Kidney (tissue), 14 donors: ENCODE results near the gene LIN52. TPM values are rescaled to one million over a fixed set of nuclear protein-coding genes. Genes with fewer than 3 reads are reported as not detected.

ENCODE experiments used
- DNase-seq, 5 donors: peaks; one replicate each; pipeline ENCODE4 v3.0.0-alpha.2; 2013 to 2020
- FAIRE-seq: peaks from 2 replicates; lab custom pipeline; 2012; peaks lifted over from hg19 to GRCh38; lab: Jason Lieb, UNC
- H3K27ac ChIP-seq, 2 donors: one replicate each; pipeline ENCODE4 v1.7.0; 2013; ENCODE audit warnings: low read depth in 2 of 2, low read length in 2 of 2, inconsistent platforms in 1 of 2
- H3K27me3 ChIP-seq: one replicate; pipeline ENCODE4 v1.7.1; 2013; ENCODE audit warnings: low read length, inconsistent platforms; ENCODE audit not compliant: control insufficient read depth, insufficient read depth
- H3K36me3 ChIP-seq, 3 donors: one replicate each; pipeline versions ENCODE4 v1.7.0 to v1.7.1; 2013; ENCODE audit warnings: low read length in 3 of 3, control low read depth in 1 of 3, inconsistent platforms in 1 of 3; ENCODE audit not compliant: insufficient read depth in 3 of 3, control insufficient read depth in 2 of 3
- H3K4me1 ChIP-seq, 3 donors: one replicate each; pipeline versions ENCODE4 v1.7.0 to v1.7.1; 2013; ENCODE audit warnings: low read length in 3 of 3, inconsistent platforms in 1 of 3, low read depth in 1 of 3; ENCODE audit not compliant: control insufficient read depth in 2 of 3, insufficient read depth in 2 of 3
- H3K4me3 ChIP-seq, 3 donors: one replicate each; pipeline versions ENCODE4 v1.7.0 to v1.8.1; 2013; ENCODE audit warnings: low read length in 3 of 3, control low read depth in 1 of 3, inconsistent platforms in 1 of 3
- H3K9ac ChIP-seq, 3 donors: one replicate each; pipeline versions ENCODE4 v1.7.0 to v1.7.1; 2013; ENCODE audit warnings: low read length in 3 of 3, control low read depth in 1 of 3, inconsistent platforms in 1 of 3
- H3K9me3 ChIP-seq, 3 donors: one replicate each; pipeline versions ENCODE4 v1.7.0 to v1.7.1; 2013; ENCODE audit warnings: low read length in 3 of 3, control low read depth in 1 of 3, inconsistent platforms in 1 of 3; ENCODE audit not compliant: control insufficient read depth in 2 of 3, insufficient read depth in 1 of 3
- CTCF ChIP-seq: IDR thresholded peaks from 3 replicates; pipeline ENCODE4 v1.5.1; 2012; ENCODE audit warnings: mild to moderate bottlenecking, moderate library complexity, borderline replicate concordance; ENCODE audit not compliant: insufficient read depth; ENCODE audit errors: extremely low read depth
- intact Hi-C: fragments of 100-400 bp; cut with DNase I; formaldehyde crosslinking; loops from one replicate; pipeline ENCODE4 v1.11.1; 2022
- polyA plus RNA-seq: library from polyadenylated mRNA; stranded (reverse); fragments of 350-450 nt; fragmentation: Illumina TruSeq; extraction: RNeasy Lipid Tissue Mini Kit (QIAGEN cat#74804); gene quantifications from one replicate; pipeline ENCODE4 v1.2.3, GENCODE V29; 2014; ENCODE audit warnings: low read depth, low replicate concordance; ENCODE audit not compliant: insufficient read depth
- total RNA-seq: library from RNA; stranded (reverse); fragmentation: NEBNext Ultra II Directional; extraction: Animal tissue kit (Norgen Biotek cat#: 25700); gene quantifications from one replicate; pipeline ENCODE4 v1.2.1, GENCODE V29; 2021
- donor health status: control.
- donor health status: control.
- donor health status: control.
- donor health status: control.
- donor health status: control.
- donor health status: DM: yes; HTN: yes; CAD: no.
- donor health status: Normal renal cell carcinoma (clear cell type).

The LIN52 gene
- total and polyA plus RNA-seq, 2 donors from 2014 or later: 8.5 to 13.3 TPM

GRCh38 chr14:74207943-74208342 lies 123.2 kb downstream of the LIN52 start:
- H3K4me1 ChIP-seq: no peaks in the 10 kb centered on the region
- H3K4me3 ChIP-seq: no peak overlapping the region
- H3K9ac ChIP-seq: no peak overlapping the region
- DNase-seq (no peak), FAIRE-seq (no peak)
- H3K27ac ChIP-seq: no peak overlapping the region
- TF ChIP-seq CTCF: no peak
- H3K27me3 ChIP-seq: no peaks in the 10 kb centered on the region
- intact Hi-C loops: no loop called here
- H3K9me3 ChIP-seq: no peaks in the 10 kb centered on the region
- peaks cover 0 to 5% (median 5%) of the 10 kb centered on the region in 3 donors for H3K36me3 ChIP-seq

GRCh38 chr14:74208642-74209041 lies 123.9 kb downstream of the LIN52 start:
- FAIRE-seq: no peak
- no peak for TF ChIP-seq CTCF
- no peak overlapping the region for H3K27ac ChIP-seq
- DNase-seq: no peak
- H3K27me3 ChIP-seq: no peaks in the 10 kb centered on the region
- intact Hi-C loops: no loop called here
- H3K4me1 ChIP-seq: no peaks in the 10 kb centered on the region
- no peak overlapping the region for H3K4me3 ChIP-seq
- no peaks in the 10 kb centered on the region for H3K9me3 ChIP-seq
- no peak overlapping the region for H3K9ac ChIP-seq
- H3K36me3 ChIP-seq: no peaks in the 10 kb centered on the region

GRCh38 chr14:74211945-74212580 lies 127.3 kb downstream of the LIN52 start:
- DNase-seq: no peak
- no peak for TF ChIP-seq CTCF
- intact Hi-C loops: no loop called here

More at GRCh38 chr14:74211945-74212580, 127.3 kb downstream of the LIN52 start:
- Histone ChIP-seq H3K4me3 (no peak overlapping the region), H3K36me3 (no peaks in the 10 kb centered on the region), H3K9ac (no peak overlapping the region), H3K27me3 (no peaks in the 10 kb centered on the region), H3K4me1 (no peaks in the 10 kb centered on the region), H3K9me3 (no peaks in the 10 kb centered on the region), H3K27ac (no peak overlapping the region)
- FAIRE-seq: no peak
